Measurements from ENCODE around the gene RFPL1. TPM values are rescaled to one million over a fixed set of nuclear protein-coding genes. Genes with fewer than 3 reads are reported as not detected.

Gene RFPL1
- polyA plus RNA-seq, 1 donor from 2014 or later, result not detected

GRCh38 chr22:29479417-29480261 is 41.3 kb downstream of the RFPL1 start, which contains the start of gene NEFH:
TSS of gene NEFH (plus strand) at chr22:29480218. CDS start at chr22:29480263, 45 bp downstream.
- TF ChIP-seq RAD21 (conservative IDR thresholded peaks at IDR 0.05) (no peak), MXI1 (conservative IDR thresholded peaks at IDR 0.05; ENCODE audit: poor library complexity, severe bottlenecking) (no peak), EZH2 (IDR thresholded peaks at IDR 0.05; ENCODE audit: borderline replicate concordance, insufficient read depth, low read length, poor library complexity, severe bottlenecking) (no peak), EP300 (conservative IDR thresholded peaks at IDR 0.05; ENCODE audit: poor library complexity, severe bottlenecking) (no peak), SMC3 (conservative IDR thresholded peaks at IDR 0.05; ENCODE audit: poor library complexity) (no peak)
- Histone ChIP-seq H4K20me1 (ENCODE audit: insufficient read depth) (no peaks in the 10 kb centered on the region), H3K4me2 (ENCODE audit: low read length) (no peak within 1 kb of the TSS), H3K27me3 (ENCODE audit: insufficient read depth, low read depth, low read length) (peaks cover 51% of the 10 kb centered on the region), H3K9ac (ENCODE audit: low read length) (peak within 1 kb of the TSS; percentile 34), H3K9me3 (ENCODE audit: low read length) (no peaks in the 10 kb centered on the region), H3K4me3 (ENCODE audit: low read length) (peak within 1 kb of the TSS; percentile 70), H3K79me2 (replicated peaks; ENCODE audit: insufficient read depth, low read length) (no peaks in the 10 kb centered on the region), H3F3A (ENCODE audit: insufficient read depth, low read length, poor library complexity, severe bottlenecking) (no peaks in the 10 kb centered on the region), H2AFZ (ENCODE audit: low read depth, low read length) (no peak within 1 kb of the TSS), H3K27ac (ENCODE audit: low read length) (no peak within 1 kb of the TSS), H3K36me3 (ENCODE audit: insufficient read depth, low read length) (no peaks in the 10 kb centered on the region), H3K9me2 (ENCODE audit: insufficient read depth, low read length) (no peaks in the 10 kb centered on the region)

DNA sequence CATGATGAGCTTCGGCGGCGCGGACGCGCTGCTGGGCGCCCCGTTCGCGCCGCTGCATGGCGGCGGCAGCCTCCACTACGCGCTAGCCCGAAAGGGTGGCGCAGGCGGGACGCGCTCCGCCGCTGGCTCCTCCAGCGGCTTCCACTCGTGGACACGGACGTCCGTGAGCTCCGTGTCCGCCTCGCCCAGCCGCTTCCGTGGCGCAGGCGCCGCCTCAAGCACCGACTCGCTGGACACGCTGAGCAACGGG is 41.8 kb downstream of the RFPL1 start:
- Histone ChIP-seq H3K9me3 (ENCODE audit: low read length) (no peaks in the 10 kb centered on the region), H3K4me3 (ENCODE audit: low read length) (peak overlapping the region; percentile 70), H3K36me3 (ENCODE audit: insufficient read depth, low read length) (no peaks in the 10 kb centered on the region), H3K27me3 (ENCODE audit: insufficient read depth, low read depth, low read length) (peaks cover 51% of the 10 kb centered on the region), H2AFZ (ENCODE audit: low read depth, low read length) (no peak overlapping the region), H3F3A (ENCODE audit: insufficient read depth, low read length, poor library complexity, severe bottlenecking) (no peaks in the 10 kb centered on the region), H3K27ac (ENCODE audit: low read length) (no peak overlapping the region), H3K4me2 (ENCODE audit: low read length) (no peak overlapping the region), H4K20me1 (ENCODE audit: insufficient read depth) (no peaks in the 10 kb centered on the region), H3K9me2 (ENCODE audit: insufficient read depth, low read length) (no peaks in the 10 kb centered on the region), H3K9ac (ENCODE audit: low read length) (peak overlapping the region; percentile 34), H3K79me2 (replicated peaks; ENCODE audit: insufficient read depth, low read length) (no peaks in the 10 kb centered on the region)
- TF ChIP-seq EP300 (conservative IDR thresholded peaks at IDR 0.05; ENCODE audit: poor library complexity, severe bottlenecking) (no peak), EZH2 (IDR thresholded peaks at IDR 0.05; ENCODE audit: borderline replicate concordance, insufficient read depth, low read length, poor library complexity, severe bottlenecking) (no peak), CTCF (IDR thresholded peaks at IDR 0.05; ENCODE audit: poor library complexity, severe bottlenecking) (no peak), POLR2AphosphoS5 (IDR thresholded peaks at IDR 0.05) (no peak), SMC3 (conservative IDR thresholded peaks at IDR 0.05; ENCODE audit: poor library complexity) (no peak), MXI1 (conservative IDR thresholded peaks at IDR 0.05; ENCODE audit: poor library complexity, severe bottlenecking) (no peak), RAD21 (conservative IDR thresholded peaks at IDR 0.05) (no peak), TAF1 (IDR thresholded peaks at IDR 0.05; ENCODE audit: low read depth) (no peak)
- TF ChIP-seq, protein P1, sequence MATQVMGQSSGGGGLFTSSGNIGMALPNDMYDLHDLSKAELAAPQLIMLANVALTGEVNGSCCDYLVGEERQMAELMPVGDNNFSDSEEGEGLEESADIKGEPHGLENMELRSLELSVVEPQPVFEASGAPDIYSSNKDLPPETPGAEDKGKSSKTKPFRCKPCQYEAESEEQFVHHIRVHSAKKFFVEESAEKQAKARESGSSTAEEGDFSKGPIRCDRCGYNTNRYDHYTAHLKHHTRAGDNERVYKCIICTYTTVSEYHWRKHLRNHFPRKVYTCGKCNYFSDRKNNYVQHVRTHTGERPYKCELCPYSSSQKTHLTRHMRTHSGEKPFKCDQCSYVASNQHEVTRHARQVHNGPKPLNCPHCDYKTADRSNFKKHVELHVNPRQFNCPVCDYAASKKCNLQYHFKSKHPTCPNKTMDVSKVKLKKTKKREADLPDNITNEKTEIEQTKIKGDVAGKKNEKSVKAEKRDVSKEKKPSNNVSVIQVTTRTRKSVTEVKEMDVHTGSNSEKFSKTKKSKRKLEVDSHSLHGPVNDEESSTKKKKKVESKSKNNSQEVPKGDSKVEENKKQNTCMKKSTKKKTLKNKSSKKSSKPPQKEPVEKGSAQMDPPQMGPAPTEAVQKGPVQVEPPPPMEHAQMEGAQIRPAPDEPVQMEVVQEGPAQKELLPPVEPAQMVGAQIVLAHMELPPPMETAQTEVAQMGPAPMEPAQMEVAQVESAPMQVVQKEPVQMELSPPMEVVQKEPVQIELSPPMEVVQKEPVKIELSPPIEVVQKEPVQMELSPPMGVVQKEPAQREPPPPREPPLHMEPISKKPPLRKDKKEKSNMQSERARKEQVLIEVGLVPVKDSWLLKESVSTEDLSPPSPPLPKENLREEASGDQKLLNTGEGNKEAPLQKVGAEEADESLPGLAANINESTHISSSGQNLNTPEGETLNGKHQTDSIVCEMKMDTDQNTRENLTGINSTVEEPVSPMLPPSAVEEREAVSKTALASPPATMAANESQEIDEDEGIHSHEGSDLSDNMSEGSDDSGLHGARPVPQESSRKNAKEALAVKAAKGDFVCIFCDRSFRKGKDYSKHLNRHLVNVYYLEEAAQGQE (IDR thresholded peaks at IDR 0.05; ENCODE audit: borderline replicate concordance), result no peak
